Fibroblast of lung (primary cell): ENCODE results near the gene ARHGEF39.

Experiments used
- CTCF ChIP-seq, 2 donors: IDR thresholded peaks in 1 of 2; conservative IDR thresholded peaks in 1 of 2; 1 replicate in 1 of 2; 2 replicates in 1 of 2; pipeline ENCODE4 v1.5.1; 2011 to 2012; ENCODE audit warnings: low read length in 2 of 2, control low read depth in 1 of 2, inconsistent platforms in 1 of 2, low read depth in 1 of 2, mild to moderate bottlenecking in 1 of 2
- EZH2 ChIP-seq: IDR thresholded peaks from 2 replicates; pipeline ENCODE4 v1.5.1; 2012; ENCODE audit warnings: low read length, control low read depth, mild to moderate bottlenecking; ENCODE audit errors: missing control alignments

- TF ChIP-seq CTCF (conservative IDR thresholded peaks at IDR 0.05 in 1 of 2, IDR thresholded peaks at IDR 0.05 in 1 of 2; ENCODE audit: low read depth in 1 of 2, low read length in 2 of 2): no peak
- no peak for TF ChIP-seq EZH2
Measured at GRCh38 chr9:35618325-35618727, 46.7 kb downstream of the ARHGEF39 start, which contains the start of gene CD72.
